NCI-H82 (cell line): Measurements from ENCODE around the gene POLR2H.

ENCODE experiments used
- DNase-seq: peaks from one replicate; lab custom pipeline; 2025; lab: John Stamatoyannopoulos, UW

POLR2H gene

DNA sequence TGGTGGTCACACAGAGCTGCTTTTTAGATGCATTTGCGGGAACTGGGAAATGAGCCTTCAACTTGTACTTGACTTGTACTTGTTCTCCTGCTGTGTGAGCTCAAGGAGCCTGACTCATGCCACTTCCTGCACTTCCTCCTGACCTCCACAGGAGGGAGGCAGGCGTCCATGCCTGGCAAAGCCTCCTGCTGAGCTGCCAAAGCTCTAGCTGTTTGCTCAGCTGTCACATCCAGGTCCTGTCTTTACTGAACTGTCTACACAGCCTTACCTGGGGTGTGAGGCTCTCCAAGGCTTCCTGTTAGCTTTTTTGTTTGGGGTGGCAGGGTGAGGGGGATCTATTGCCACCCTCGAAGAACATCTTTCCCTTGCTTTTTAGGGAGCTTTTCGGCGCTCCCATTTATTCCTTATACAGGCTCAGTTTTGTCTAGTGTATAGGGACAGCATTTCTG, 10.1 kb downstream of the POLR2H start:
- peak; percentile 95 for DNase-seq

DNA sequence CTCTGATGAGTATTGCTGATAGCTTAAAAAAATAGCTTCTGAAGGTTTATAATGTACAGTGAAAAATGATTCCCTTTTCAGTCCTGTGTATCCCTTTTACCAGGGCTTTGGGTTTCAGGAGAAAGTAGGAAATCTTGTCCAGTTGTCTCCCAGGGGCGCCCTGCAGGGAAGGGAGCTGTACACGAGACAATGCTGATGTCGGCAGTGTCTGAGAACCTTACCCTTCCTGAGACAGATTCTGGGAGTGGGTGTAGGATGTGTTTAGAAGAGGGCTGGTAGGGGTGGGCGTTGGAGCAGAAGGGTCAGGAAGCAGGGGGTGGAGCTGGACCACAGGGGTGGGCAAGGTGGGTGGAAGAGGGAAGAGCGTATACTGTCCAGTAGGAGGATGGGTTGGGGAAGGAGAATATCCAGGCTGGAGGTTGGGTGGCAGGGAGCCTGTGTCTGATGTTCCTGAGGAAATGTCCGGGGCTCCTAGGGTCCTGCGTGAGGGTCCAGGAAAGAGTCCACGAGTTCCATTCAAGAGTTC, 10.8 kb downstream of the POLR2H start:
- DNase-seq, result no peak

DNA sequence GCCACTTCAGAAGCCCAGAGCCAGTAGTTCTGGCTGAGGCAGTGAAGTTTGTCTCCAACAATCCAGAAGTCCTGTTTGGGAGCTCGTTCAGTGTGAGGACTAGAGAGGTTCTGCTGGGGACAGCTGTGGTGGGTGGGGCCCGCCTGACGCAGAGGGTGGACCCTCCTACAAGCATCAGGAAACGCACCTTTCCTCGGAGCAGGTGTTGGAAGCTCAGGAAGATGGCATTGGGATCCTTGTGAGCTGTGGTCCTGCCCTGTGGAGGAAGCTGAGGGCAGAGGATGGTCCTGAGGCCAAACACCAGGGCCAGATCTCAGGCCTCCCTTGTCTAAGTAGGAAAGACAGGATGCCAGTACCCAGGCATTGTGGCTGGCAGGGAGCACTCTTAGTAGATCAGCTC, 11.4 kb downstream of the POLR2H start:
- DNase-seq, result no peak

DNA sequence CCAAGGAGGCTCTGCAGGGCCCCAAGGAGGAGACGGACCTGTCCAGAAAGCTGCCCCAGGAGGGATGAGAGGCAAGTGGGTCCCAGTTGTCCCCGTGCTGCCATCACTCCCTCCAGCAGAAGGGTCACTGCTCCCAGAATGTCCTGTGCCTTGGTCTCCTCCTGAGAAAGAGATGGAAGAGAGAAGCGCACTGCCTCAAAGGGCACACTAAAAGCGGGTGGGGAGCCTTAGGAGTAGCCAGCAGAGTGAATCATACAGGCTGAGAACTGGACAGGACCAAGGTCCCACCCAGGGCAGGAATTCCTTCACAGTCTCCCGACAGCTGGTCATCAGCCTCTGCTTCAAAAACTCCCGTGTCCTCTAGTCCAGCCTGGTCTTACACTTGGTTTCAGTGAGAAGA, 11.9 kb downstream of the POLR2H start:
- no peak for DNase-seq

DNA sequence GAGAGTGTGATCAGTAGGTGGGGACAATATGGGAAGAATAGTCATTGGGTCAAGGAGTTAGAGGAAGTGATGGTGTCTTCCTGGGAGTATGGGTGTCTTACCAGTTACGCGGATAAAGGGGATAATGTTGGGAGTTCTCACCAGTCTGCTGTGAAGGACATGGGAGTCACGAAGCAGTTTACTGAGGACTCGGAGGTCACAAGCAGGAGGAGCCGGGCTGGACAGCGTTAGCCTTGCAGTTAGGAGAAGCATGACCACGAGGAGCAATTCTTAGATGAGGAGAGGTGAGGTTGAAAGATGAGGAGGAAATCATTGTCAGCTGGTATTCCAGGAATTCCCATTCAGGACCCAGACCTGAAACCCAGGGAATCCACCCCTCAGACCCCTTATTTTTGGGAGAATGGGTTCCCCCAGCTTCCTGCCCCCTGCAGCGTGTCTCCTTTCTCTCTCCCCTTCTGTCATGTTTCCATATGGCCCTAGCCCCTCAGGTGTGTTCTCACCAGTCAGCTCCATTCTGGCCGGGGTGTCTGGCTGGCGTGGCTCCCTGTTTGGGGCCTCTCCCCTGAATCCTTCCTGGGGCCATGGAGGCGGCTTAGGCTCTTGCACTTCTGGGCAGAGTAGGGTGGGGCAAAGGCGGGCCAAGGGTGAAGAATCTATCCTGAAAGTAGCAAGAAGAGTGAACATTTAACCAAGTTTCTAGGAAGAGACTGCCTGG, 14.4 kb downstream of the POLR2H start:
- no peak for DNase-seq

DNA sequence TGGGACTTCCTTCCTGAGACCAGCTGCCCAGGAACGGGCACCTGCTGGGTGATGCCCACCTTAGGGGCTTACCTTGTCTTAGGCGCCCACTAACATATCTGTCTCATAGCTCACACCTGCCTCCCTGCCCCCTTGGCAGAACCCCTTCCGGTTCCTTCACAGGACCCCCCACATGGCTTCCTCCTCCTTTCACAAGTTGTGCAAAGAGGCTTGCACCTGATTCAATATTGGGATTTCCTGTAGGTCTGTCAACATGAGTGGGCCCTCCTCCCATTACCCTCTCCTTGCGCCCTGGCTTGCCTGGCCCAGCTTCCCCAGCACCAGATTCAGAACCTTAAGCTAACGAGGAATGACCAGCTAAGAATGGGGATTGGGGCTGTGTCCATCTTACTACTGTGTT, 15.9 kb downstream of the POLR2H start:
- DNase-seq, result no peak

DNA sequence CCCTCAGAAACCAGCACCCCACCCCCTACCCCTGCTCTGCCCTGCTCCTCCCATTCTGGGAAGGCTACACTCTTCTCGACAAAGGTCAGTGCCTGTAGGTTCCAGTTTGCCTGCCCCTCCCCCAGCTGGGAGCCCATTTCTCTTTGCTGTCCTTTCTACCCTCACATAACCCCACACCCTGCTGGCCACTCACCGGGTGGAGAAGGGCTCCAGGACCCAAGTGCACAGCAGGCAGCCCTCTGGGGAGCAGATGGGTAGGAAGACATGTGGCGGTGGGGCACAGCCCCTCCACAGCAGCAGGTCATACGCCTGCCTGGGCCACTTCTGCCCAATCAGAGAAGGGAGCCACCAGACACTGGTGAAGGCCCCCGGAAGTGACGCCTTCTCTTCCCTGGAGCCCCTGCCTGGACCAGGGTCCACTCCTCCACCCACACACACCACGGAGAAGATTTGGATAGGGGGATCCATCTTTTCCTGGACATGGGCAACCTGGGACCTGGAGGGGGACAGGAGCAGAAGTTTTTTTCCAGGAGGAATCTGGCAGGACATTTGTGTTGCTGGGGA, 16.5 kb downstream of the POLR2H start, which contains the start of gene THPO:
Gene THPO, minus strand, starts transcription at position 326 of the 564 bp plus-strand sequence. CDS start 1,948 bp downstream, outside the sequence.
- peak; percentile 81 for DNase-seq

DNA sequence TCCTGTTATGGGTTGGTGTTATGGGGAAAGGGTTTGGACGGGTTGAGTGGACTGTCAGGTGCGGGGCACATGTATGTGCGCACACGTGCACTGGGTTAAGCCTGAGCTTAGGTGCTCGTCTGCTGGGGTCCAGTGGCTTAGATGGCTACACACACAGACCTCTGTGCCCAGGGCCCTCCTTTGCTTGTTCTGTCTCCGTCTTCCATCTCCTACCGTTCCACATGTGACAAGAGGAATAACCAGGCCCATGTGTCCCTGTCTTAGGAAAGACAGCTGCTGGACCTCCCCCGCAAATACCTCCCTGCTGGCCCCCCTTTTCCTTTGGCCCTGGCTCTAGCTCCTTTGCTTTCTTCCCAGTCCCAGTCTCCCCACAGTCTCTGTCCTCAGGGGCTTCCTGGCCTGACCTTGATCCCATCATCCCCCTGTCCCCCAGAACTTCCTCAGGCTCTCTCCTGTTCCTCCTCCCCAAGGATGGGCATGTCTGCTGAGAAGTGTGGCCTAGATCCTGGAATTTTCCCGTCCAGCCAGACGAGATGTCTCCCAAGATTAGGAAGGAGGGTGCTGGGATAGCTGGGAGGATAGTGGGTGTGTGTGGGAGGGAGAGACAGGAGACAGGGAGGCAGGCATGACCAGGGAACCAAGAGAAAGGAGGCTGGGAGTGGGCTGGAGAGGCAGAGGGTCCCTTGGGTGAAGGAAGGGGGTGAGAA, 17.3 kb downstream of the POLR2H start:
- DNase-seq, result peak; percentile 45

DNA sequence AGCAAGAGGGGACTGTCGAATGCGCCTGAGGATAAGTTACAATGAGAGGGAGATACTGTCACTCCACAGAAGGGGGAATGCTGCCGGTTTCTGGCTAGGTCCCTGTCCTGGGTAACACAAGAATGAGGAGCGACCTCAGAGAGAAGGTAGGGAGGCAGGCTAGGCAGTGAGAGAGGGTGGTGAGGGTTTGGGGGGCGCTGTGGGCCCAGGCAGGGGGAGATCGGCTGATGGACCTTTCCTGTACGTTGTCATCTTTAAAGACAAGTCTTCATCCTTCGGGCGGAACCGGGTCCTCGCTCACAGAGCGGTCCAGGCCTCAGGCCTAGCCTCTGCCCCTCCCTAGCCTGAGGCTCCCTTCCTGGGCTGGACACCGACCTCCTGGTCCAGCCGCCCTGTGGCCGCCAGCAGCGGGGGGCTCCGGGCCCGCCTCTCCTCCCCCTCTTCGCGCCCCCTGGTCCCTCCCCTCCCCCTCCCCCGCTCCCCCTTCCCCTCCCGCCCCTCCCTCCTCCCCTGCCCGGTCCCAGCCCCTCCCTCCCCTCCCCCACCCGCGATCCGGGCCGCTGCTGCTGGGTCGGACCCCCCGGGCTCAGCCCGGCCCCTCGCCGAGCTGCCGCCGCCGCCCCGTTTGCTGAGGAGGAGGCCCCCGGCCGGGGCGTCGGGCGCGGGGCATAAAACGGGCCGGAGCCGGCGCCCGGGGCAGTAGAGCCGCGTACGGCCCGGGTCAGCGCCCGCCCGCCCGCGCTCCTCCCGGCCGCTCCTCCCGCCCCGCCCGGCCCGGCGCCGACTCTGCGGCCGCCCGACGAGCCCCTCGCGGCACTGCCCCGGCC, 18.1 kb downstream of the POLR2H start, which contains the start of gene CHRD:
Gene CHRD, plus strand, starts transcription at position 697 of the 827 bp plus-strand sequence. CDS start 265 bp downstream, outside the sequence.
- no peak for DNase-seq

DNA sequence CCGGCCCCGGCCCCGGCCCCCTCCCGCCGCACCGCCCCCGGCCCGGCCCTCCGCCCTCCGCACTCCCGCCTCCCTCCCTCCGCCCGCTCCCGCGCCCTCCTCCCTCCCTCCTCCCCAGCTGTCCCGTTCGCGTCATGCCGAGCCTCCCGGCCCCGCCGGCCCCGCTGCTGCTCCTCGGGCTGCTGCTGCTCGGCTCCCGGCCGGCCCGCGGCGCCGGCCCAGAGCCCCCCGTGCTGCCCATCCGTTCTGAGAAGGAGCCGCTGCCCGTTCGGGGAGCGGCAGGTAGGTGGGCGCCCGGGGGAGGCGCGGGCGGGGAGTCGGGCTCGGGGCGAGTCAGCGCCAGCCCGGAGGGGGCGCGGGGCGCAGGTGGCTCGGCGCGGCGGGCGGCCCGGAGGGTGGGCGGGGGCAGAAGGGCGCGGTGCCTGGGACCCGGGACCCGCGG, 18.7 kb downstream of the POLR2H start:
- DNase-seq, result peak; percentile 79

DNA sequence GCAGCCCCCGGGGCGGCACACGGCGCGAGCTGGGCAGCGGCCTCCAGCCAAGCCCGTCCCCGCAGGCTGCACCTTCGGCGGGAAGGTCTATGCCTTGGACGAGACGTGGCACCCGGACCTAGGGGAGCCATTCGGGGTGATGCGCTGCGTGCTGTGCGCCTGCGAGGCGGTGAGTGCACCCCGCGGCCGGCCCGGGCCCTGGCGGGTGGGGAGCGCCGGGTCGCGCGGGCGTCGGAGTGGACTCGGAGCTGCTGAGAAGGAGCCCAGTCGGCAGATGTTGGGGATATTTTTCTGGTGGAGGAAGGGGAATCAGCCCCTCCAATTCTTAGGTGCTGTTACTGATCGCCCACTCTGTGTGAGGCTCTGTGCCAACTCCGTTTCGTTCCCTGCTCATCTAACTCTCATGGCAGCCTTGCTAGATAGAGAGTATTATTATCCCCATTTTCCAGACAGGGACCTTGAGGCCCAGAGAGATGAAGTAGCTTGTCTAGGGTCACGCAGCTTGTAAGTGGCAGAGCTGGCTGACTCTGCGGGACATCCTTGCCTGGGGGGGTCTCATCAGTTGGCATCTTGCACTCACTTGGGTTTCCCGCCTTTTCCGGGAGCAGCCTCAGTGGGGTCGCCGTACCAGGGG, 19.2 kb downstream of the POLR2H start:
- no peak for DNase-seq

DNA sequence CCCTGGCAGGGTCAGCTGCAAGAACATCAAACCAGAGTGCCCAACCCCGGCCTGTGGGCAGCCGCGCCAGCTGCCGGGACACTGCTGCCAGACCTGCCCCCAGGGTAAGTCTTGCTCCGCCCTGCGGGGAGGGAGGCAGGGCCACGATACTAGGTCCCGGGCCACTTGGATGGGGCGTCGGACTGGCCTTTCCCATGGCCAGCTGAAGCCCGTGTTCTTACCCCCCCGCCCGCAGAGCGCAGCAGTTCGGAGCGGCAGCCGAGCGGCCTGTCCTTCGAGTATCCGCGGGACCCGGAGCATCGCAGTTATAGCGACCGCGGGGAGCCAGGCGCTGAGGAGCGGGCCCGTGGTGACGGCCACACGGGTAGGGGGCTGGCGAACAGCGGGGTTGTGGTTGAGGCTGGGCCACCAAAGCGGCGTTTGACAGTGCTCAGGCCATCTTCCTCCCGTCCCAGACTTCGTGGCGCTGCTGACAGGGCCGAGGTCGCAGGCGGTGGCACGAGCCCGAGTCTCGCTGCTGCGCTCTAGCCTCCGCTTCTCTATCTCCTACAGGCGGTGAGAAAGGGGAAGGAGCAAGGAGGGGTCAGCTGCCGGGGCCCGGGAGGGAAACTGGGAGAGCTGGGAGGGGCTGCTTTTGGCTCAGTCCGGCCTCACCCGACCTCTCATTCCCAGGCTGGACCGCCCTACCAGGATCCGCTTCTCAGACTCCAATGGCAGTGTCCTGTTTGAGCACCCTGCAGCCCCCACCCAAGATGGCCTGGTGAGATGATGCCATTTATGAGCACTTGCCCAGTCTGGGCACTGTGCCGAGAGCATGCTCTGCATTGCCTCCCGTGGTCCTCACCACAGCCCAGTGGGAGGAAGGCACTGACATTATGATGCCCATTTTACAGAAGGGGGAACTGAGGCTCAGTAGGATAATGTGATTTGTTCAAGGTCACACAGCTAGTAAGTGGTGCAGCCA, 20.0 kb downstream of the POLR2H start:
- no peak for DNase-seq

DNA sequence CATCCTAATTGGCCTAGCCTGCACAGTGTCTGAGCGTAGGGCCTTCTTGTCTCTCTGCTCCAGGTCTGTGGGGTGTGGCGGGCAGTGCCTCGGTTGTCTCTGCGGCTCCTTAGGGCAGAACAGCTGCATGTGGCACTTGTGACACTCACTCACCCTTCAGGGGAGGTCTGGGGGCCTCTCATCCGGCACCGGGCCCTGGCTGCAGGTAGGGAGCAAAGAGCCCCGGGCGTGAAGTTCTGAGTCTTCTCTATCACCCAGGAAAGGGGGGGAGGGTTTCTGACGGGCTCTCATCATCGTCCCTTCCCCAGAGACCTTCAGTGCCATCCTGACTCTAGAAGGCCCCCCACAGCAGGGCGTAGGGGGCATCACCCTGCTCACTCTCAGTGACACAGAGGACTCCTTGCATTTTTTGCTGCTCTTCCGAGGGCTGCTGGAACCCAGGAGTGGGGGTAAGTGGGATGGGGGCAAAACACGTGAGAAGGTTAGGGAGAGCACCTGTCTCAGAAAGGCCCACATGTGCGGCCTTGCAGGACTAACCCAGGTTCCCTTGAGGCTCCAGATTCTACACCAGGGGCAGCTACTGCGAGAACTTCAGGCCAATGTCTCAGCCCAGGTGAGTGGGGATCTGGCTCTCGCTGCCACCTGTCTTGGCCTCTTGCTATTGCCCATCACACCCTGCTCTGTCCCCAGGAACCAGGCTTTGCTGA, 21.0 kb downstream of the POLR2H start:
- DNase-seq, result no peak

DNA sequence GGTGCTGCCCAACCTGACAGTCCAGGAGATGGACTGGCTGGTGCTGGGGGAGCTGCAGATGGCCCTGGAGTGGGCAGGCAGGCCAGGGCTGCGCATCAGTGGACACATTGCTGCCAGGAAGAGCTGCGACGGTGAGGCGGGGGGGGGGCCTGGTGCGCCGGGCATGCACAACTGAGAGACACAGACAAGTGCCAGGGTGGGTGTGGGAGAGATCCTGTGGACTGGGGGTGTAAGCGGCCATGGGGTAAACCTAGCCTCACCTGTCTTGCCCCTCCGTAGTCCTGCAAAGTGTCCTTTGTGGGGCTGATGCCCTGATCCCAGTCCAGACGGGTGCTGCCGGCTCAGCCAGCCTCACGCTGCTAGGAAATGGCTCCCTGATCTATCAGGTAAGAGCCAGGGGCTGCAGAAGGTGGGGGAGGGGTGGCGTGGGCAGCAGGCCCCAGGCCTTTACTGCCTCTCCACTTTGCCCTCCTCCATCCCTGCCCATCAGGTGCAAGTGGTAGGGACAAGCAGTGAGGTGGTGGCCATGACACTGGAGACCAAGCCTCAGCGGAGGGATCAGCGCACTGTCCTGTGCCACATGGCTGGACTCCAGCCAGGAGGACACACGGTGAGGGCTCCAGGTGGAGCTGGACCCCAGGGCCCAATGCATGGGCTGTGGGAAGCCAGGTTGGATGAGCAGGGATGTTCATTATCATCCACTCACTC, 21.7 kb downstream of the POLR2H start:
- no peak for DNase-seq

DNA sequence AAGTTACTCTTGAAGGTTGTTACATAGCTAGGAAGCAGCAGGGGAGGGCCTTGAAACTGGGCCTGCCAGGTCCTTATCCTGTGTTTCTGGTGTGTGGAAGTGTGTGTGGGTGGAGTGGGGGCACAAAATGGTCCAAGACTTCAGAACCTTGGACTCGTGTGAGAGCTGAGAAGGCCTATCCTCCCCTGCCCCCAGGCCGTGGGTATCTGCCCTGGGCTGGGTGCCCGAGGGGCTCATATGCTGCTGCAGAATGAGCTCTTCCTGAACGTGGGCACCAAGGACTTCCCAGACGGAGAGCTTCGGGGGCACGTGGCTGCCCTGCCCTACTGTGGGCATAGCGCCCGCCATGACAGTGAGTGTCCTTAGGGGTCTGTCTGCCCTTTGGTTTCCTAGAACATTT, 22.8 kb downstream of the POLR2H start:
- no peak for DNase-seq

DNA sequence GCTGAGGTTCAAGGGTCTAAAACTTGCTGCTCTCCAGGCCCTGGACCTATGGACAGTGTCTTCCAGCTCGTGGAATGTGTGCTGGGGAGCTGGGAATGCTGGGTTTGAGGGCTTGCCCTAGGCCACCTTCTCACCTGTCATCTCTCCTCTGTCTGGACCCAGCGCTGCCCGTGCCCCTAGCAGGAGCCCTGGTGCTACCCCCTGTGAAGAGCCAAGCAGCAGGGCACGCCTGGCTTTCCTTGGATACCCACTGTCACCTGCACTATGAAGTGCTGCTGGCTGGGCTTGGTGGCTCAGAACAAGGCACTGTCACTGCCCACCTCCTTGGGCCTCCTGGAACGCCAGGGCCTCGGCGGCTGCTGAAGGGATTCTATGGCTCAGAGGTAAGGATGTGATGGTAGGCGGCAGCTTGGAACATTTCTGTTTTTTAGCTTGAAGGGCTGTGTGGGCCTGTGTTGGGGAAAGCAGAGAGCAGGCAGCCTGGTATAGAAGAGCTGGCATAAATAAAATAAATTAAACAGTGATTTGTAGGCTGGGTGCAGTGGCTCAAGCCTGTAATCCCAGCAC, 23.4 kb downstream of the POLR2H start:
- DNase-seq, result no peak

DNA sequence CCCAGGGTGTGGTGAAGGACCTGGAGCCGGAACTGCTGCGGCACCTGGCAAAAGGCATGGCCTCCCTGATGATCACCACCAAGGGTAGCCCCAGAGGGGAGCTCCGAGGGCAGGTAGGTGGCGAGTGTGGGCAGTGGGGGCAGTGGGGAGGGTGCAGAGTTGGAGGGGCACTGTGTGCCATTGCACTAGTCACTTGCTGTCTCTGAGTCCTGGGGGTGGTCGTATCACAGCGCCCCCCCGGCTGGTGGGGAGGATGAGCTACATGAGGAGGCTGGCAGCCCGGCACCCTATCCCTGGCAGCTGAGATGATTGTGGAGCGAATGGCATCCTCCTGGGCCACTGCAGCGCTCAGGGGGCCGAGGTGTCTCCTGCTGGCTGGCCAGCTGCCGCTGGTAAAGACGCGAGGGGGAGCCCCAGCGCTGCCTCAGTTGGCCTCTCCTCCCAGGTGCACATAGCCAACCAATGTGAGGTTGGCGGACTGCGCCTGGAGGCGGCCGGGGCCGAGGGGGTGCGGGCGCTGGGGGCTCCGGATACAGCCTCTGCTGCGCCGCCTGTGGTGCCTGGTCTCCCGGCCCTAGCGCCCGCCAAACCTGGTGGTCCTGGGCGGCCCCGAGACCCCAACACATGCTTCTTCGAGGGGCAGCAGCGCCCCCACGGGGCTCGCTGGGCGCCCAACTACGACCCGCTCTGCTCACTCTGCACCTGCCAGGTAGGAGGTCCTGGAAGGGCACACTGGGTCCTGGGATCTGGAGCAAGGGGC, 24.7 kb downstream of the POLR2H start:
- no peak for DNase-seq
